Heart left ventricle (tissue), 13 donors: Measurements from ENCODE around the gene KRT37.

Experiments
- CTCF ChIP-seq, 12 donors: fragments of 200-600 bp; sonication (generic) in 4 of 12; IDR thresholded peaks; one replicate each; pipeline versions ENCODE4 v1.5.0 to v1.8.0; 2018 to 2022; ENCODE audit warnings: antibody characterized with exemption in 12 of 12, mild to moderate bottlenecking in 5 of 12
- POLR2A ChIP-seq, 2 donors: fragments of 450-650 bp; IDR thresholded peaks; one replicate each; pipeline ENCODE4 v1.6.1; 2017; ENCODE audit warnings: antibody characterized with exemption in 2 of 2, mild to moderate bottlenecking in 2 of 2, moderate library complexity in 2 of 2
- donor health status: ischemic (EF 13 %, LVEDD 7.1; RV severe dilation, severe dysfunction).
- donor health status: DM: no; HTN: yes; CAD: no.
- donor health status: DM: no; HTN: no; CAD: no.
- donor health status: ischemic (EF 25% LVEDD 6.9; RV normal size, moderate dysfunction).
- donor health status: ischemic (EF 25% LVEDD 5.7; RV mildly dilated, moderate dysfunction).
- donor health status: ischemic (EF 35%, LVEDD 5.7; RV mildly dilated, moderate dysfunction).
- donor health status: nonischemic (EF 11% LVEDD 7.7; RV severe dilation, severe dysfunction).
- donor health status: DM: yes; HTN: yes; CAD: no.
- donor health status: PGD.
- donor health status: ischemic (EF 29% LVEDD 5.4; RV normal size, mild dysfunction).
- donor health status: nonischemic (EF 23%, LVEDD 6.1; RV moderate dilation, normal function).

- no peak for TF ChIP-seq CTCF (IDR thresholded peaks at IDR 0.05)
- TF ChIP-seq POLR2A (IDR thresholded peaks at IDR 0.05): no peak
Observed at GRCh38 chr17:41392278-41392677, 32.1 kb downstream of the KRT37 start.
